GM18907 (cell line): ENCODE data around the gene CTIF.
A peak's percentile ranks its signal among the peaks of the same experiment; 100 is the strongest.
"Not testable (repeated sequence)": the region's sequence is repeated elsewhere in the genome, so short reads cannot be mapped to it uniquely, and the experiment has no call there.

Experiments used
- ATAC-seq: cut with Tn5 transposase; IDR thresholded peaks from one replicate; pipeline ENCODE4 v1.9.1; 2021; ENCODE audit warnings: mild to moderate bottlenecking, moderate library complexity; ENCODE audit not compliant: unreplicated experiment

The CTIF gene

GRCh38 chr18:48811401-48811800 is 272.6 kb downstream of the CTIF start:
- no peak for ATAC-seq

GRCh38 chr18:48811977-48812451 is 273.2 kb downstream of the CTIF start:
- not testable (repeated sequence) for ATAC-seq

- ATAC-seq = no peak
Measured at GRCh38 chr18:48813321-48813720, 274.5 kb downstream of the CTIF start.

- ATAC-seq = no peak
Measured at GRCh38 chr18:48813833-48814489, 275.1 kb downstream of the CTIF start.

GRCh38 chr18:48814490-48815178 is 275.8 kb downstream of the CTIF start:
- ATAC-seq = no peak

- no peak for ATAC-seq
Measured at GRCh38 chr18:48815179-48815515, 276.3 kb downstream of the CTIF start.

GRCh38 chr18:48815581-48816324 is 276.9 kb downstream of the CTIF start:
- no peak for ATAC-seq

- no peak for ATAC-seq
Measured at GRCh38 chr18:48816554-48816953, 277.7 kb downstream of the CTIF start.

- no peak for ATAC-seq
Measured at GRCh38 chr18:48817021-48817461, 278.2 kb downstream of the CTIF start.

GRCh38 chr18:48818329-48819254 is 279.8 kb downstream of the CTIF start:
- ATAC-seq = no peak

- no peak for ATAC-seq
Measured at GRCh38 chr18:48819276-48819675, 280.4 kb downstream of the CTIF start.

- no peak for ATAC-seq
Measured at GRCh38 chr18:48819781-48820482, 281.1 kb downstream of the CTIF start.

- peak; percentile 94 for ATAC-seq
Measured at GRCh38 chr18:48820483-48821250, 281.8 kb downstream of the CTIF start.

GRCh38 chr18:48821251-48821590 is 282.4 kb downstream of the CTIF start:
- ATAC-seq = no peak

GRCh38 chr18:48821845-48822244 is 283.0 kb downstream of the CTIF start:
- no peak for ATAC-seq

- no peak for ATAC-seq
Measured at GRCh38 chr18:48824231-48824970, 285.6 kb downstream of the CTIF start.

GRCh38 chr18:48825101-48825745 is 286.4 kb downstream of the CTIF start:
- ATAC-seq = no peak

- no peak for ATAC-seq
Measured at GRCh38 chr18:48826271-48826670, 287.4 kb downstream of the CTIF start.
